ENCODE results near the gene CLSTN2.

Gene CLSTN2

DNA sequence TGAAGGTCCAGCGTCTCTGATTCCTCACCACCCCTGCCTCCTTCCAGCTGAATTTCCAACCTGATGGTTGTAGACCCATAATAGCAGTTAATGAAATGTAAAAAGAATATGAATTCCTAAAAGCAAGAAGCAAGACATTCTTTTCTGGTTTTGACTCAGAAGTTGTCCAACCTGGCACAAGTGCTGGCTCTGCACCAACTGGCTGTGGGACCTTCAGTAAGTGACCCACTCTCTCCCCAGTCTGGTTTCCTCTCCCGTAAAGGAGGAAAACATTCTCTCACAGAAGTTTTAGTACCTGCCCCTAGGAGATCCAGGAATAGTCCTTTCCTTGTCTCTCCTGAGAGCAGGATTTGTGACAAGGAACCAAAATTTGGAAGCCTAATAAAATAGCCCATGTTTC, 506.0 kb downstream of the CLSTN2 start:
- no peak for DNase-seq (ENCODE audit: extremely low read depth, low read depth)
- no peak for TF ChIP-seq CTCF (IDR thresholded peaks at IDR 0.05; ENCODE audit: low read depth, low read length)

DNA sequence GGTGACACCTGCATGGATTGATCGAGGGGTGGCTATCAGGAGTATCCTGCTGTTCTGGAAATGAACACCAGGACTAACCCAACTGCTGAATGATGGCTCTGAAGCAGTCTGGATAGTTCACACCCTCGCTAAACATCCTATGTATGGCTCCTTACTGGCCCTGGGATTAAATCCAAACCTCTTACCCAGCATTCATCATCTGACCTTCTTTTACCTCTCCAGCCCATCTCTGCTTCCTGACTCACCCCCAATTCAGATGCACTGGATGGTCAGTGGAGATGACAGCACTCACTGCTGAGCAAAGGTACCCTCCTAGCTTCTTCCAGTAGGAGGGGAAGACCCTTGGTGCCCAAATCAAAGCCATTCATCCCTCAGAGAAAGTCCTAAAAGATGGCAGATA, 507.6 kb downstream of the CLSTN2 start:
- no peak for DNase-seq (ENCODE audit: extremely low read depth, low read depth)
- no peak for TF ChIP-seq CTCF (IDR thresholded peaks at IDR 0.05; ENCODE audit: low read depth, low read length)

- no peak for DNase-seq (ENCODE audit: extremely low read depth, low read depth)
- no peak for TF ChIP-seq CTCF (IDR thresholded peaks at IDR 0.05; ENCODE audit: low read depth, low read length)
Observed at GRCh38 chr3:140443073-140443472, 508.1 kb downstream of the CLSTN2 start.

DNA sequence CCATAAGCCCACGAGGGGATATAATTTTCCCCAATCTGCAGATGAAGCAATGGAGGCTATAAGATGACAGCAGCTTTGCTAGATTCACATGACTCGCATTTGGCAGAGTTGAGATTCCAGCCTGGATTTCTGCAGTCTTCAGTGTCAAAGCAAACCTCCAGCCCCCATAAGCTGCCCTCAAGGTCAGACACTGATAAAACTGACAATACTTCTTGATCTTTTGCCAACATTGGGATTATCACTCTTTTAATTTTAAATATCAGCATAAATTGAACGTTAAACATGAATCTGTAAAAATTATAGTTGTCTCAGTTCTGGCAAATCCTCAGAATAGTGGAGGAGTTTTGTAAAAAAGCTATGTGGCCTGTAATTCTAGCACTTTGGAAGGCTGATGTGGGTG, 508.8 kb downstream of the CLSTN2 start:
- no peak for DNase-seq (ENCODE audit: extremely low read depth, low read depth)
- TF ChIP-seq CTCF (IDR thresholded peaks at IDR 0.05; ENCODE audit: low read depth, low read length), result no peak

DNA sequence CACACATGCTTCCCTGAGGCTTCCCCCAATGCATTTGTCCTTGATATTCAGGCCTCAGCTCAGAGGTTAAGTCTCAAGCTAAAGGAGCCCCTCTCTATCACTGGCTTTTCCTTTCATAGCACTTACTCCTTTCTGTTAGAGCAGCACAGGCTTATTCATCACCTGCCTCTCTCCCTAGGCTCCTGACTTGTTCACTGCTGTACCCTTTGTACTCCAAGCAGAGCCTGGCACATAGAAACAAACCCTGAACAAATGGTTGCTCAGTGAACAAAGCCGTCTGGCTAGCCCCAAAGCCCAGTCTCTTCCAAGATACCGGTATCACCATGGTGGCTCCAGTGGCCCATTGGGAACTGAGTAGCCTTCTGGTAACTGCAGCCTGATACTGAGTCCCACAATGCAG, 511.7 kb downstream of the CLSTN2 start:
- TF ChIP-seq CTCF (IDR thresholded peaks at IDR 0.05; ENCODE audit: low read depth, low read length), result no peak
- no peak for DNase-seq (ENCODE audit: extremely low read depth, low read depth)

DNA sequence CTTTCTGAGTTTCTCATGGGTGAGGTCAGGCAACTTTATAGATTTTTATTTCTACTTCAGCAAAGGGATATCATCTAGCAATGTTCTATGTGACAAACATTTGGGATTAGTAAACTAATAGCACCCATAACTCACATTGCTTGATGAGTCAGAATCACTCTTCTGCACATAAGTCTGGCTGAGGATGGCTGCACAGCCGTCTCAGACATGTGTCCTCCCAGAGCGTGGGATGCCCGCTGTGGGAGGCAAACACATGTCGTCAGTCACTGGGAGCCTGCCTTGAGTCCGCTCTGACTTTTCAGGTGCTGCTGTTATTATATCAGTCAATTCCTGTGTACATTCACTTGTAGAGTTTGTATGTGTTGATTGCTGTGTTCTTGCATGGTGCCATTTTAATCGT, 512.2 kb downstream of the CLSTN2 start:
- no peak for DNase-seq (ENCODE audit: extremely low read depth, low read depth)
- TF ChIP-seq CTCF (IDR thresholded peaks at IDR 0.05; ENCODE audit: low read depth, low read length), result no peak

- no peak for TF ChIP-seq CTCF (IDR thresholded peaks at IDR 0.05; ENCODE audit: low read depth, low read length)
- no peak for DNase-seq (ENCODE audit: extremely low read depth, low read depth)
Observed at GRCh38 chr3:140448001-140448400, 513.0 kb downstream of the CLSTN2 start.
